RWPE2 (cell line): ENCODE results near the gene SEC24C.
"Not testable (repeated sequence)": the region's sequence is repeated elsewhere in the genome, so short reads cannot be mapped to it uniquely, and the experiment has no call there.

Source experiments
- ATAC-seq: fragments of 200-7000 bp; cut with Tn5 transposase; 3 replicates; pipeline ENCODE4 v1.9.1; 2021; ENCODE audit warnings: low read depth
- DNase-seq: peaks from one replicate; pipeline ENCODE4 v3.0.0-alpha.2; 2020; ENCODE audit warnings: low spot score
- H3K27ac ChIP-seq: fragments of 450-650 bp; 2 replicates; pipeline ENCODE4 v1.5.1; 2017; ENCODE audit warnings: mild to moderate bottlenecking; ENCODE audit not compliant: poor library complexity, severe bottlenecking
- H3K27me3 ChIP-seq: fragments of 250-450 bp; sonication (Bioruptor Pico); 2 replicates; pipeline ENCODE4 v1.5.1; 2021; ENCODE audit warnings: mild to moderate bottlenecking, moderate library complexity; ENCODE audit not compliant: insufficient read depth, poor library complexity, severe bottlenecking
- H3K36me3 ChIP-seq: fragments of 250-450 bp; sonication (Bioruptor Pico); 2 replicates; pipeline ENCODE4 v1.5.1; 2020; ENCODE audit warnings: low read depth, mild to moderate bottlenecking, moderate library complexity
- H3K4me1 ChIP-seq: fragments of 250-450 bp; sonication (Bioruptor Pico); 2 replicates; pipeline ENCODE4 v1.5.1; 2021; ENCODE audit warnings: mild to moderate bottlenecking, moderate library complexity; ENCODE audit not compliant: insufficient read depth, poor library complexity, severe bottlenecking
- H3K4me3 ChIP-seq: fragments of 250-450 bp; sonication (Bioruptor Pico); 2 replicates; pipeline ENCODE4 v1.5.1; 2021; ENCODE audit warnings: mild to moderate bottlenecking, moderate library complexity; ENCODE audit not compliant: severe bottlenecking
- H3K9me3 ChIP-seq: fragments of 250-450 bp; sonication (Bioruptor Pico); 2 replicates; pipeline ENCODE4 v1.5.1; 2021; ENCODE audit warnings: mild to moderate bottlenecking, moderate library complexity; ENCODE audit not compliant: severe bottlenecking
- CTCF ChIP-seq: fragments of 450-650 bp; IDR thresholded peaks from one replicate; pipeline ENCODE4 v1.5.1; 2017; ENCODE audit warnings: mild to moderate bottlenecking, moderate library complexity; ENCODE audit not compliant: poor library complexity, severe bottlenecking

Gene SEC24C

DNA sequence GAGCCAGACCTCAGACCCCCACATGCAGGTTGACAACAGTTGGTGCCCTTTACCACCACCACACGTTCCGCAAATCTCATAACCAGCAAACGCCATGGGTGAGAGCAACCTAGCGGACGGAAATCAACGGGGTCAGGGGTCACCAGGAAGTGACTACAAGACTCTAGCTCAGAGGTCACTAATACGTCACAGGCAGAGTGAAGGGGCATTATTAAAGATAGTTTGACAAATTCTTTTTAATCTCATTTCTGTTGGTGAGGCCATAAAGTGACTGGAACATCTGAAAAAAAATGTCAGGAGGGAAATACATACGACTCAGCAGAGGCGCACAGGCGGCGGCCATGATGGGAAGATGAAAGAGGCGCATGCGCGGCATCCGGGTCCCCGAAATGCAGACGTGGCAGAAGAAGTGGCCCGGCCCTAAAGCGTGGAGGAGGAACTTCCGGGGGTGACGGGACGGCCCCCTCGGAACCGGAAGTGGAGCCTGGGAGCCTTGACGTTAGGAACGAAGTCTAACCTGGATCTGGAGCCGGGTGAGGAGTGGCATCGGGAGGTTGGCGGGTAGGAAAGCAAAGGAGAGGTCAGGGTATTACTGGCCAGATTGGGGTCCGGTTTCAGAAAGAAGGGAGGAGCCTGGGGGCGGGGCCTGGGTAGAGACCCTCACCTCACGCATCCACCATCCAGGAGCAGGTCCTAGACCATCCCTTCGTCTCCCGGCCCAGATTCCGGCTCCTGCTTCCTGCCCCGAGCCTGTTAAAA, at the start of gene SEC24C:
SEC24C (plus strand) TSS at position 468 of the 759 bp plus-strand sequence. CDS start 2,461 bp downstream, outside the sequence.
- no peaks in the 10 kb centered on the region for H3K27me3 ChIP-seq
- H3K27ac ChIP-seq = peak within 1 kb of the TSS; percentile 86
- DNase-seq (peak; percentile 93), ATAC-seq (peak; percentile 78)
- H3K36me3 ChIP-seq = peaks cover 39% of the 10 kb centered on the region
- H3K4me1 ChIP-seq = peaks cover 9% of the 10 kb centered on the region
- TF ChIP-seq CTCF = no peak
- no peaks in the 10 kb centered on the region for H3K9me3 ChIP-seq
- peak within 1 kb of the TSS; percentile 61 for H3K4me3 ChIP-seq

DNA sequence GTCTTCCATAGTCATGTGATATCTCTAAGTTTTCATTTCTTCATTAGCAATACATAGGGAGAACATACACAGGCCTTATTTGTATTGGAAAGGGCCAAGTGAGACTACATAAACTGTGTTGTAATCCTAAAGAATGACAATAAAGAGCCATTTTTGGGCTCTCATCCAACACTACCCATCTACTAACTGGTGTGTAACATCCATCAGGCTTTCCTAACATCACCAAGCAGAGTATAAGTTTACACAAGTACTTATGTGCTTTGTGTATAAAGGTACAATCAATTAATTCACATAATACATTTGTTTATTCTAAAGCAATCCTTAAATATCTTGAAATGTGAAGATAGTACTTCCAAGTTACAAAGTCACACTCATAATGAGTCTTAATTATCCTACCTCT, 48.9 kb upstream of the SEC24C start:
- H3K4me1 ChIP-seq, H3K9me3 ChIP-seq, ATAC-seq, H3K27me3 ChIP-seq, H3K4me3 ChIP-seq, DNase-seq, H3K27ac ChIP-seq, H3K36me3 ChIP-seq: not testable (repeated sequence)

DNA sequence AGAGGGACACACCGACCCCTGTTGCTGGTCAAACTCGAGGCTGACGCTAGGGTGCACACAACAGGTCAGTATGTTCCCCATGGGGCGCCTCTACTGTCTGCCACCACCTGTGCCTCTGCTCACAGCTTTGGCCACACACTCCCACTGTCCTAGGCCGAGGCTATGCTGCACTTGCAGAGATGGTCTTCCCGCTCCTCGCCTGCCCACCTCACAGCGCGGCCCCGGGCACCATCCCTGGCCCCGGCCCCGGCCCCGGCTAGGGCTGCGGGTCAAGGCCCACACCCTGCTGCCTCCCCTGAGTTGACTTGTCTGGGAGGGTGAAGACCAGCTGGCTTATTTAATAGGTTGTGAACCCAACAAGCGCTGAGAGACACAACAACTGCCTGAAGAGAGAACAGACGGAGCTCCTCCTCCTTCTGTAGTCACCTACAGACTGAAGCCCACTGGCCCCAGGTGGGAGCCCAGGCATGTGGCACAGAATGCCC, 46.5 kb upstream of the SEC24C start, which contains the start of gene AGAP5:
AGAP5 (minus strand) TSS at position 435 of the 485 bp plus-strand sequence; CDS start at position 81, 354 bp downstream.
- H3K27me3 ChIP-seq, ATAC-seq, H3K36me3 ChIP-seq, H3K9me3 ChIP-seq, DNase-seq, H3K4me1 ChIP-seq, H3K4me3 ChIP-seq, H3K27ac ChIP-seq: not testable (repeated sequence)

- H3K4me1 ChIP-seq, H3K36me3 ChIP-seq, DNase-seq, ATAC-seq, H3K9me3 ChIP-seq, H3K27ac ChIP-seq, H3K27me3 ChIP-seq, H3K4me3 ChIP-seq: not testable (repeated sequence)
Measured at GRCh38 chr10:73698819-73699218, 45.4 kb upstream of the SEC24C start.

- H3K9me3 ChIP-seq, H3K4me3 ChIP-seq, H3K27ac ChIP-seq, H3K4me1 ChIP-seq, H3K36me3 ChIP-seq, DNase-seq, ATAC-seq, H3K27me3 ChIP-seq: not testable (repeated sequence)
Measured at GRCh38 chr10:73703924-73704323, 40.2 kb upstream of the SEC24C start.

DNA sequence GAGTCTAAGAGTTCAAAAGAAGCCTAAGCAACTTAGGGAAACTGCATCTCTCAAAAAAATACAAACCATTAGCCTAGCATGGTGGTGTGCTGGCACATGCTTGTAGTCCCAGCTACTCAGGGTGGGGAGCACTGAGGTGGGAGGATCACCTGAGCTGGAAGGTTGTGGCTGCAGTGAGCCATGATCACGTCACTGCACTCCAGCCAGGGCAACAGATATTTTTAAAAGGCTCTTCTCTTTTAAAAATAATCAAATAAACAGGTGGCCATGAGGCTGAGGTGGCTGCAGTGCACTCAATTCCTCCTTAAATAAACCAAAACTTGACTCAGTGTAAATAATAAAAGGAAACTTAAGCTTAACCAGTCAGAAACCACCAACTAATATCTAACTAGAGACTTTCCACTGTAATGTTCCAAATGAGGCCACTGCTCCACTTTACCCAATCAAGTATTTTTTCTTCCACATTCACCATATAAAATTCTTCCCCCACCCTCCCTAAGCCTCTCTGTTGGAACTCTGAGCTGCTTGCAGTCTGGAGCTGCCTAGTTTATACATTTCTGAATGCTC, 38.6 kb upstream of the SEC24C start:
- H3K9me3 ChIP-seq, H3K27ac ChIP-seq, ATAC-seq, H3K4me1 ChIP-seq, DNase-seq, H3K36me3 ChIP-seq, H3K27me3 ChIP-seq, H3K4me3 ChIP-seq: not testable (repeated sequence)

- H3K27me3 ChIP-seq, ATAC-seq, H3K36me3 ChIP-seq, H3K27ac ChIP-seq, H3K4me1 ChIP-seq, H3K4me3 ChIP-seq, DNase-seq, H3K9me3 ChIP-seq: not testable (repeated sequence)
Measured at GRCh38 chr10:73706488-73706887, 37.7 kb upstream of the SEC24C start.

- H3K9me3 ChIP-seq, H3K4me1 ChIP-seq, H3K27ac ChIP-seq, ATAC-seq, H3K27me3 ChIP-seq, DNase-seq, H3K36me3 ChIP-seq, H3K4me3 ChIP-seq: not testable (repeated sequence)
Measured at GRCh38 chr10:73707628-73708027, 36.5 kb upstream of the SEC24C start.

DNA sequence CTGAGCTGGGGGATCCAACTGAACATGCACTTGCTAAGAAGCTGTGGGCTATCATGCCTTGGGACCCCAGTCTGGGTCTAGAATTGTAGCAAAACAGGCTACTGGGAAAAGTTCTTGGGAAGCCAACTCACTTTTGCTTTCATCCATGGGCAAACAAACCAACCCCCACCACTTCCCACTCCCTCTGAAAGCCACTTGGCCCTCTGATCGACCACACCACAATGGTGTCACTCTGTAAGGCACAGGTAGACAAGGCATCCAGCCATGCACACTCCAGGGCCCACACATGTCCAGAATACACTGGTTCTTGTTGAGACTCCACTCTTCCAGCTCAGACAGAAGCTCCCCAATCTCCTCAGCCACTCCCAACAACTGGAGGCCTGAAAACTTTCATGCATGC, 36.0 kb upstream of the SEC24C start:
- ATAC-seq, H3K4me3 ChIP-seq, H3K27ac ChIP-seq, H3K9me3 ChIP-seq, H3K27me3 ChIP-seq, H3K36me3 ChIP-seq, H3K4me1 ChIP-seq, DNase-seq: not testable (repeated sequence)

DNA sequence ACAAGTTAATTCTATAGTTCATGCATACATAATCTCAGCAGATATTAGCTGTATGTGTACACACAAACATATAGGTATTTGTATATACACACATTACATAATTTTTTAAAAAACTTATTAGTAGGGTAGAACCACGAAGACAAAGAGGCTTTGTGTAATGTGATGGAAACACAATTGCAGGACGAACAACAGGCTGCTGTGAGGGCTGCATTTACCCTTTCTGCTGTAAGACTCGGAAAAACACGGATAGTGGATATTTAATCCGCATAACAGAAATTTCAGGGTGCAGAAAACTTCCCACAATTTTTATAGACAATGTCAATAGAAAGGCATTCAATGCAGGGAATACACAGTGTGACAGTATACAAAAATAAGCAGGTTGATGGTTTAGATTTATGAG, 32.5 kb upstream of the SEC24C start:
- H3K9me3 ChIP-seq, ATAC-seq, DNase-seq, H3K27me3 ChIP-seq, H3K27ac ChIP-seq, H3K4me1 ChIP-seq, H3K4me3 ChIP-seq: not testable (repeated sequence)
- H3K36me3 ChIP-seq = peaks cover 21% of the 10 kb centered on the region
